Measurements from ENCODE around the gene WDR35.

- TF ChIP-seq POLR2A (IDR thresholded peaks at IDR 0.05) (no peak), CTCF (IDR thresholded peaks at IDR 0.05) (no peak)
These were observed 125.5 kb downstream of the WDR35 start for GRCh38 chr2:19864381-19864780.

Data from lower leg skin (tissue), 3 donors.